ENCODE data around the gene GLP2R. TPM values are rescaled to one million over a fixed set of nuclear protein-coding genes. Genes with fewer than 3 reads are reported as not detected.

The GLP2R gene
- polyA plus RNA-seq, 1 of the 3 experiments (the other 2 are of a cell fraction) = not detected

GRCh38 chr17:9941305-9941704 is 115.6 kb downstream of the GLP2R start:
- Histone ChIP-seq H3K4me2 (no peak overlapping the region), H3K4me1 (ENCODE audit: control insufficient read depth in 1 of 2, insufficient read depth in 2 of 2, low read depth in 1 of 2, low read length in 1 of 2) (no peaks in the 10 kb centered on the region), H3K9ac (no peak overlapping the region), H3K9me2 (no peaks in the 10 kb centered on the region), H3K27ac (ENCODE audit: low read depth in 2 of 2, low read length in 1 of 2) (no peak overlapping the region), H3F3A (replicated peaks; ENCODE audit: insufficient read depth) (no peaks in the 10 kb centered on the region), H2AFZ (ENCODE audit: low read depth) (no peak overlapping the region), H3K27me3 (ENCODE audit: insufficient read depth) (peaks cover 4% of the 10 kb centered on the region; the same call in 1 of the 2 replicates), H4K20me1 (ENCODE audit: insufficient read depth) (no peaks in the 10 kb centered on the region), H3K4me3 (ENCODE audit: low read depth in 2 of 2, low read length in 1 of 2) (no peak overlapping the region), H3K36me3 (replicated peaks in 1 of 2; ENCODE audit: control insufficient read depth in 1 of 2, insufficient read depth in 2 of 2, low read length in 1 of 2) (no peaks in the 10 kb centered on the region), H3K79me2 (ENCODE audit: insufficient read depth) (no peaks in the 10 kb centered on the region), H3K9me3 (no peaks in the 10 kb centered on the region)
- no peak for DNase-seq
- POLR2A ChIA-PET = no interaction called here
- no peak for TF ChIP-seq RAD21 (IDR thresholded peaks at IDR 0.05; ENCODE audit: low read length)
- TF ChIP-seq TCF12 (IDR thresholded peaks at IDR 0.05) = no peak
- no peak for TF ChIP-seq EP300 (IDR thresholded peaks at IDR 0.05; ENCODE audit: borderline replicate concordance in 1 of 2, low read depth in 1 of 2, low read length in 1 of 2)
- no peak for TF ChIP-seq FOSL2 (IDR thresholded peaks at IDR 0.05; ENCODE audit: borderline replicate concordance, low read depth)
- TF ChIP-seq ELF1 (IDR thresholded peaks at IDR 0.05) = no peak
- no peak for TF ChIP-seq NFIC (IDR thresholded peaks at IDR 0.05; ENCODE audit: borderline replicate concordance)
- no peak for TF ChIP-seq REST (IDR thresholded peaks at IDR 0.05; ENCODE audit: low read depth, low read length)
- no peak for TF ChIP-seq TAF1 (IDR thresholded peaks at IDR 0.05; ENCODE audit: borderline replicate concordance, low read depth, low read length)
- CTCF ChIA-PET = interaction anchor here (1.2 to 1.8 kb wide), 3 partner anchors 12 to 673 kb away, joined by 3 to 7 read pairs (median 4); no protein-coding TSS in a partner anchor
- WGBS (ENCODE audit: low lambda C conversion rate) = 45% methylated on average over 13 of the region's 13 CpGs

Other genes with a start within 250 kb of the GLP2R start
- 0.11 and 0.26 TPM in 2 replicates for gene CFAP52, start 249.3 kb upstream of the GLP2R start, polyA plus RNA-seq (2012; rRNA removed)
- gene USP43, start 180.4 kb upstream of the GLP2R start, polyA plus RNA-seq (2012; rRNA removed) = 0.05 and 0.07 TPM in 2 replicates
- not detected in 2 replicates for gene DHRS7C, start 34.3 kb upstream of the GLP2R start, polyA plus RNA-seq (2012; rRNA removed)
- not detected in 2 replicates for gene GSG1L2, start 3.8 kb upstream of the GLP2R start, polyA plus RNA-seq (2012; rRNA removed)
- not detected in 2 replicates for gene RCVRN, start 79.3 kb downstream of the GLP2R start, polyA plus RNA-seq (2012; rRNA removed)